GM12874 (cell line): ENCODE measurements around the gene IL12A.

ENCODE experiments used
- CTCF ChIP-seq: IDR thresholded peaks from 2 replicates; pipeline ENCODE4 v1.5.1; 2011; ENCODE audit warnings: low read depth, mild to moderate bottlenecking, control low read depth, low read length, moderate library complexity; ENCODE audit not compliant: insufficient read depth

IL12A gene

GRCh38 chr3:159950156-159950898 lies 38.3 kb upstream of the IL12A start:
- TF ChIP-seq CTCF, result no peak

GRCh38 chr3:159951540-159951939 lies 37.1 kb upstream of the IL12A start:
- no peak for TF ChIP-seq CTCF

- TF ChIP-seq CTCF, result no peak
Observed at GRCh38 chr3:159953325-159954085, 35.1 kb upstream of the IL12A start.

- no peak for TF ChIP-seq CTCF
Observed at GRCh38 chr3:159960188-159961148, 28.2 kb upstream of the IL12A start.

DNA sequence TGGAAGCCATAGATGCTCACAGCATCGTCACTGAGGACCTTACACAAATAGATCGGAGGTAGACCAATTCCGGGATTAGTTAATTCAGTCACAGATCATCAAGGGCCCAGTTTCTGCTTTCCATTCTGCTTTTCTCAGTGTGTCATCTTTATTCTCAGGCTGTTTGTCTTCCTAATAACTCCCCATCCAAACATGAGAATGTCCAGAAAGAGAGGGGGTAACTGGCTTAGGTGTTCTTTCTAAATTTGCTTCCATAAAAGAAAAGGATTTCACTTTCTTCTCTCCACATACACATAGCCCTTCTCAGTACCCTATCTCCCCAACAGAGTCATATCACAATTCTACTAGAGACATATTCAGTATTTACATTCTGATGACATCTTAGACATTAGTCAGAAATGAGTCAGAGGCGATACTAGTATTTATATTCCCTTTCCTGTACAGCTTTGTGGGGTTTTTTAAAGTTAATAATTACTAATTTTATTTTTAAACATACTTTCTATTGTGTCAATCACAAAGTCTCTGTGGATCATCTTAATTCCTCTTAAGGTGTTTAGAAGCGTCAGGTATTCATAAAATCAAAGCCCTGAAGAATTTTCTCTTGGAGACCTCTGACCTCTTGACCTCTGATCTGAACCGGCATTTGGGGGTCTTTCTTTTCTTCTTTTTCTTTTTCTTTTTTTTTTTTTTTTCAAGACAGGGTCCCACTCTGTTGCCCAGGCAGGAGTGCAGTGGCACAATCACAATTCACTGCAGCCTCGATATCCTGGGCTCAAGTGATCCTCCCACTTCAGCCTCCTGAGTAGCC lies 24.3 kb upstream of the IL12A start:
- TF ChIP-seq CTCF, result no peak

DNA sequence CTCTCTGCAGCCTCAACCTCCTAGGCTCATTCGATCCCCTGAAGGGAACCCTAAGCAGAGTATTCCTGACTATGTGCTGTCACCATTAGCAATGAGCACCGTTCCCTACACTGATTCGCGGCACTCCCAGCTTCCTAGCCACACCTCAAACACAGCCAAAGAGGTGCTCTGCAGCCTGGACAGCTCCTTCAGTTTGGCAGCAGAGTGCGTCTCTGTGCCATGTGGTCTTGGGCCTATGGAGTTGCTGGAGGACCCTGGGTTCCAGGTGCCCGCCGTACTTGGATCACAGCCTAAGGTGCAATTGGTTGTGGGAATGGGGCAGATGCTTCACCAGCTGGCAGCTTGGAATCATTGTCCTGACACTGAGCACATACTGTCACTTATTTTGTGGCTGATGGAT lies 17.3 kb upstream of the IL12A start:
- TF ChIP-seq CTCF, result no peak

DNA sequence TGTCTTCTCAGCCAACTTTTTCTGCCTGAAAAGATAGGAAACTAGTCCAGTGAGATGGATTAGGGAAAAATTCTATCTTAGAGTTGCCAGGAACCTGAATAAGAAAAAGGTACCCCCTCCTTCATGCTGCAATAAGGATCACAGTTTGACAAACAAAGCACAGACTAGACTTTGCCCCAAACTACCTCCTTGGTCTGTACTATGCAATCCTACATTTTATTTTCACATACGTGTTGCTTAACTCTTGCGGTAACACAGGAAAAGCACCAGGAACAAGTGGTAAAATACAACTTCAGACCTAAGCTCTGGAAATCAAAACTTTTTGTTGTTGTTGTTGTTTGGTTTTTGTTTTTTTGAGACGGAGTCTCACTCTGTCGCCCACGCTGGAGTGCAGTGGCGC lies 11.3 kb upstream of the IL12A start:
- no peak for TF ChIP-seq CTCF
